SK-N-SH treated with all-trans-retinoic acid at 6 μM for 48 hours (cell line): ENCODE data around the gene MXD4.
"Not testable (repeated sequence)": the region's sequence is repeated elsewhere in the genome, so short reads cannot be mapped to it uniquely, and the experiment has no call there.

Experiments
- ATAC-seq: fragments of 200-7000 bp; cut with Tn5 transposase; 3 replicates; pipeline ENCODE4 v1.9.1; 2020; ENCODE audit warnings: mild to moderate bottlenecking, moderate library complexity
- ARNTL ChIP-seq: fragments of 450-650 bp; formaldehyde crosslinking; IDR thresholded peaks from 2 replicates; pipeline ENCODE4 v1.5.0; 2020; ENCODE audit warnings: low read depth, mild to moderate bottlenecking, moderate library complexity, borderline replicate concordance
- BACH2 ChIP-seq: fragments of 250-450 bp; sonication (Bioruptor Pico); IDR thresholded peaks from 2 replicates; pipeline ENCODE4 v1.9.0; 2021; ENCODE audit warnings: mild to moderate bottlenecking, borderline replicate concordance
- GLIS3 ChIP-seq: fragments of 250-450 bp; sonication (Bioruptor Pico); IDR thresholded peaks from 2 replicates; pipeline ENCODE4 v1.5.0; 2020; ENCODE audit warnings: mild to moderate bottlenecking, moderate library complexity
- ISL1 ChIP-seq: fragments of 250-450 bp; sonication (Bioruptor Pico); IDR thresholded peaks from 2 replicates; pipeline ENCODE4 v2.1.2; 2022; ENCODE audit warnings: mild to moderate bottlenecking, moderate library complexity
- PPARA ChIP-seq: fragments of 250-450 bp; sonication (Bioruptor Pico); IDR thresholded peaks from 2 replicates; pipeline ENCODE4 v1.5.0; 2020; ENCODE audit warnings: mild to moderate bottlenecking, borderline replicate concordance
- RARB ChIP-seq: fragments of 250-450 bp; sonication (Bioruptor Pico); IDR thresholded peaks from 2 replicates; pipeline ENCODE4 v1.8.0; 2021; ENCODE audit warnings: mild to moderate bottlenecking, moderate library complexity
- TCF4 ChIP-seq: fragments of 250-450 bp; sonication (Bioruptor Pico); IDR thresholded peaks from 2 replicates; pipeline ENCODE4 v1.8.0; 2021; ENCODE audit warnings: mild to moderate bottlenecking, moderate library complexity, borderline replicate concordance
- TOX ChIP-seq: fragments of 250-450 bp; sonication (Bioruptor Pico); IDR thresholded peaks from 2 replicates; pipeline ENCODE4 v1.8.0; 2021; ENCODE audit warnings: mild to moderate bottlenecking, moderate library complexity, borderline replicate concordance
- ZC3H10 ChIP-seq: fragments of 250-450 bp; sonication (Bioruptor Pico); IDR thresholded peaks from 2 replicates; pipeline ENCODE4 v1.5.1; 2021; ENCODE audit warnings: mild to moderate bottlenecking, moderate library complexity
- ZFP30 ChIP-seq: fragments of 450-650 bp; formaldehyde crosslinking; IDR thresholded peaks from 2 replicates; pipeline ENCODE4 v1.5.0; 2022; ENCODE audit warnings: mild to moderate bottlenecking, moderate library complexity
- ZNF70 ChIP-seq: fragments of 450-650 bp; formaldehyde crosslinking; IDR thresholded peaks from 2 replicates; pipeline ENCODE4 v1.5.0; 2020; ENCODE audit warnings: mild to moderate bottlenecking, moderate library complexity
- ZNF8 ChIP-seq: fragments of 450-650 bp; formaldehyde crosslinking; IDR thresholded peaks from 2 replicates; pipeline ENCODE4 v1.5.0; 2020; ENCODE audit warnings: mild to moderate bottlenecking, moderate library complexity
- TF ChIP-seq, protein P1 (sequence below): fragments of 250-450 bp; sonication (Bioruptor Pico); IDR thresholded peaks from 2 replicates; pipeline ENCODE4 v1.8.0; 2021; ENCODE audit warnings: low read depth, mild to moderate bottlenecking, moderate library complexity, borderline replicate concordance
- TF ChIP-seq, protein P2 (sequence below): fragments of 250-450 bp; sonication (Bioruptor Pico); IDR thresholded peaks from 2 replicates; pipeline ENCODE4 v1.8.0; 2020; ENCODE audit warnings: mild to moderate bottlenecking, moderate library complexity, borderline replicate concordance
- TF ChIP-seq, protein P3 (sequence below): fragments of 250-450 bp; sonication (Bioruptor Pico); IDR thresholded peaks from 2 replicates; pipeline ENCODE4 v1.5.0; 2020; ENCODE audit warnings: mild to moderate bottlenecking, moderate library complexity
- TF ChIP-seq, protein P4 (sequence below): fragments of 250-450 bp; sonication (Bioruptor Pico); IDR thresholded peaks from 2 replicates; pipeline ENCODE4 v1.5.1; 2020; ENCODE audit warnings: low read depth, mild to moderate bottlenecking, moderate library complexity

MXD4 gene

DNA sequence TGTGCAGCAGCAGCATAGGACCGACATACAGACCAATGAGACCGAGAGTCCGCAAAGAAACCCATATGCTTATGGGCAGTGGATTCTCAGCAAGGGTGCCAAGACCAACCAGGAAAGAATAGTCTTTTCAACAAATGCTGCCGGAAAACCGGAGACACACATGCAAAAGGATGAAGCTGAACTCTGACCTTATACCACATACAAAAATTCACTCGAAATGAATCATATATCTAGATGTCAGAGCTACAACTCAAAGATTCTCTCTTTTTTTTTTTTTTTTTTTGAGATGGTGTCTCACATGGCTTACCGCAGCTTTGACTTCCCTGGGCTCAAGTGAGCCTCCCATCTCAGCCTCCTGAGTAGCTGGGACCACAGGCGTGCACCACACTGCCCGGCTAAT, 16.0 kb upstream of the MXD4 start:
- ATAC-seq, result no peak
- TF ChIP-seq ISL1 (CRISPR knock-in tag) (no peak), PPARA (CRISPR knock-in tag) (no peak), GLIS3 (CRISPR knock-in tag) (no peak), TOX (CRISPR knock-in tag) (no peak), TCF4 (no peak), ZNF8 (CRISPR knock-in tag) (no peak)
- TF ChIP-seq, protein P1, sequence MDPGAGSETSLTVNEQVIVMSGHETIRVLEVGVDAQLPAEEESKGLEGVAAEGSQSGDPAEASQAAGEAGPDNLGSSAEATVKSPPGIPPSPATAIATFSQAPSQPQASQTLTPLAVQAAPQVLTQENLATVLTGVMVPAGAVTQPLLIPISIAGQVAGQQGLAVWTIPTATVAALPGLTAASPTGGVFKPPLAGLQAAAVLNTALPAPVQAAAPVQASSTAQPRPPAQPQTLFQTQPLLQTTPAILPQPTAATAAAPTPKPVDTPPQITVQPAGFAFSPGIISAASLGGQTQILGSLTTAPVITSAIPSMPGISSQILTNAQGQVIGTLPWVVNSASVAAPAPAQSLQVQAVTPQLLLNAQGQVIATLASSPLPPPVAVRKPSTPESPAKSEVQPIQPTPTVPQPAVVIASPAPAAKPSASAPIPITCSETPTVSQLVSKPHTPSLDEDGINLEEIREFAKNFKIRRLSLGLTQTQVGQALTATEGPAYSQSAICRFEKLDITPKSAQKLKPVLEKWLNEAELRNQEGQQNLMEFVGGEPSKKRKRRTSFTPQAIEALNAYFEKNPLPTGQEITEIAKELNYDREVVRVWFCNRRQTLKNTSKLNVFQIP (CRISPR knock-in tag), result no peak

DNA sequence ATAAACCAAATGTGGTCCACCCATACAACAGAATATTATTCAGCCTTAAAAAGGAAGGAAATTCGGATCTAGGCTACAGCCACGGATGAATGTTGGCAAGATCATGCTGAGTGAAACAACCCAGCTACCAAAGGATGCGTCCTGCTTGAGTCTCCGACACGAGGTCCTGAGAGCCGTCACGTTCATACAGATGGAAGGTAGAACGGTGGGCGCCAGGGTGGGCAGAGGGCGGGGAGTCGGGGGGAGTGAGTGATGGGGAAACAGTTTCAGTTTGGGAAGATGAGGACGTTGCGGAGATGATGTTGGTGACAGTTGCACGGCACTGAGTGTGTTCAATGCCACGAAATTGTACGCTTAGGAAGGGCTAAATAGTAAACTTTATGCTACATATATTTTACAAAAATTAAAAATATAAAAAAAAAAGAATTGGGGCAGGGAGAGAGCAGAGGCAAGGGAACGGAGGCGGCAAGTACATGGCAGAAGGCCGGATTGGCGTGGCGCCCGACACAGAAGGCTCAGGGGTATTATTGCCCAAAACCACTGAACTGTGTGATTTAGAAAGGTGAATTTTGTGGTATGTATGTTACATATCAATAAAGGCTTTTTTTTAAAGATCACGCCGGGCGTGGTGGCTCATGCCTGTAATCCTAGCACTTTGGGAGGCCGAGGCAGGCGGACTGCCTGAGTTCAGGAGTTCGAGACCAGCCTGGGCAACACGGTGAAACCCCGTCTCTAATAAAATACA, 14.8 kb upstream of the MXD4 start:
- no peak for TF ChIP-seq RARB (CRISPR knock-in tag)
- TF ChIP-seq TCF4, result no peak
- TF ChIP-seq ZFP30 (CRISPR knock-in tag), result no peak
- TF ChIP-seq, protein P1 (CRISPR knock-in tag), result no peak
- TF ChIP-seq, protein P2, sequence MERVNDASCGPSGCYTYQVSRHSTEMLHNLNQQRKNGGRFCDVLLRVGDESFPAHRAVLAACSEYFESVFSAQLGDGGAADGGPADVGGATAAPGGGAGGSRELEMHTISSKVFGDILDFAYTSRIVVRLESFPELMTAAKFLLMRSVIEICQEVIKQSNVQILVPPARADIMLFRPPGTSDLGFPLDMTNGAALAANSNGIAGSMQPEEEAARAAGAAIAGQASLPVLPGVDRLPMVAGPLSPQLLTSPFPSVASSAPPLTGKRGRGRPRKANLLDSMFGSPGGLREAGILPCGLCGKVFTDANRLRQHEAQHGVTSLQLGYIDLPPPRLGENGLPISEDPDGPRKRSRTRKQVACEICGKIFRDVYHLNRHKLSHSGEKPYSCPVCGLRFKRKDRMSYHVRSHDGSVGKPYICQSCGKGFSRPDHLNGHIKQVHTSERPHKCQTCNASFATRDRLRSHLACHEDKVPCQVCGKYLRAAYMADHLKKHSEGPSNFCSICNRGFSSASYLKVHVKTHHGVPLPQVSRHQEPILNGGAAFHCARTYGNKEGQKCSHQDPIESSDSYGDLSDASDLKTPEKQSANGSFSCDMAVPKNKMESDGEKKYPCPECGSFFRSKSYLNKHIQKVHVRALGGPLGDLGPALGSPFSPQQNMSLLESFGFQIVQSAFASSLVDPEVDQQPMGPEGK (CRISPR knock-in tag), result no peak
- TF ChIP-seq ZNF70 (CRISPR knock-in tag), result no peak
- TF ChIP-seq ZC3H10 (CRISPR knock-in tag), result no peak
- no peak for TF ChIP-seq ARNTL (CRISPR knock-in tag)
- TF ChIP-seq, all 23 proteins: peak for 0
- ATAC-seq, result no peak

DNA sequence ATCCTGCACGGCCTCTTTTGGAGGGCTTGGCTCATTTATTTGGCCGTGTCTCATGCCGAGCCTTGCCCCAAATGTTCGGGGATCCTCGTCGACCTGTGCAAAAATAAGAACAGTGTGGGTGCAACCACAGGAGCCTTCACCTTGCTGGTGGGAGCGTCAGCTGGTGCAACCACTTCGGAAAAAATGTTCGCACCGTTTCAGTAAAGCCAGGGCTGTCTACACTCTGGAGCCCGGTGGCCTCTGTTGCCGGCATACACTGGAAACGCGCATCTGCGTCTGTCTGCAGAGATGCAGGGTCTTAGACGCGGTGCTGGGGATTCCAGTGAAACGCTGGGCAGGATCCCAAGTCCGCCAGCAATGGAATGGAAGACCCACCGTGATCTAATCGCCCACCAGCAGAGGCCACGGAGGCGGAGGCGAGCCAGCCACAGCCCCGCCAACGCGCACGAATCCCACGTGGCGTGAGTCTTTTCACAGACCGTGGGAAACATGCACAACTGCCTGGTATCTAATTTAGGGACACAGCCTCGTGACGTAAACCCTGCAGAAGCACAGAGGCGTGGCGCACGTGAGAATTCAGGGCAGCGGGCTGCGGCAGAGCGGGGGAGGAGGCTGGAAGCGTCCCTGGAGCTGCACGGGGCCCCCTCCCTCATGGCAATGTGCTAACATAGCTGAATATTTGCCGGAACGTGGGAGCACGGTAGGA, 13.8 kb upstream of the MXD4 start:
- TF ChIP-seq BACH2 (CRISPR knock-in tag), result no peak
- TF ChIP-seq, protein P3, sequence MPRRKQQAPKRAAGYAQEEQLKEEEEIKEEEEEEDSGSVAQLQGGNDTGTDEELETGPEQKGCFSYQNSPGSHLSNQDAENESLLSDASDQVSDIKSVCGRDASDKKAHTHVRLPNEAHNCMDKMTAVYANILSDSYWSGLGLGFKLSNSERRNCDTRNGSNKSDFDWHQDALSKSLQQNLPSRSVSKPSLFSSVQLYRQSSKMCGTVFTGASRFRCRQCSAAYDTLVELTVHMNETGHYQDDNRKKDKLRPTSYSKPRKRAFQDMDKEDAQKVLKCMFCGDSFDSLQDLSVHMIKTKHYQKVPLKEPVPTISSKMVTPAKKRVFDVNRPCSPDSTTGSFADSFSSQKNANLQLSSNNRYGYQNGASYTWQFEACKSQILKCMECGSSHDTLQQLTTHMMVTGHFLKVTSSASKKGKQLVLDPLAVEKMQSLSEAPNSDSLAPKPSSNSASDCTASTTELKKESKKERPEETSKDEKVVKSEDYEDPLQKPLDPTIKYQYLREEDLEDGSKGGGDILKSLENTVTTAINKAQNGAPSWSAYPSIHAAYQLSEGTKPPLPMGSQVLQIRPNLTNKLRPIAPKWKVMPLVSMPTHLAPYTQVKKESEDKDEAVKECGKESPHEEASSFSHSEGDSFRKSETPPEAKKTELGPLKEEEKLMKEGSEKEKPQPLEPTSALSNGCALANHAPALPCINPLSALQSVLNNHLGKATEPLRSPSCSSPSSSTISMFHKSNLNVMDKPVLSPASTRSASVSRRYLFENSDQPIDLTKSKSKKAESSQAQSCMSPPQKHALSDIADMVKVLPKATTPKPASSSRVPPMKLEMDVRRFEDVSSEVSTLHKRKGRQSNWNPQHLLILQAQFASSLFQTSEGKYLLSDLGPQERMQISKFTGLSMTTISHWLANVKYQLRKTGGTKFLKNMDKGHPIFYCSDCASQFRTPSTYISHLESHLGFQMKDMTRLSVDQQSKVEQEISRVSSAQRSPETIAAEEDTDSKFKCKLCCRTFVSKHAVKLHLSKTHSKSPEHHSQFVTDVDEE (CRISPR knock-in tag), result no peak
- TF ChIP-seq, protein P4, sequence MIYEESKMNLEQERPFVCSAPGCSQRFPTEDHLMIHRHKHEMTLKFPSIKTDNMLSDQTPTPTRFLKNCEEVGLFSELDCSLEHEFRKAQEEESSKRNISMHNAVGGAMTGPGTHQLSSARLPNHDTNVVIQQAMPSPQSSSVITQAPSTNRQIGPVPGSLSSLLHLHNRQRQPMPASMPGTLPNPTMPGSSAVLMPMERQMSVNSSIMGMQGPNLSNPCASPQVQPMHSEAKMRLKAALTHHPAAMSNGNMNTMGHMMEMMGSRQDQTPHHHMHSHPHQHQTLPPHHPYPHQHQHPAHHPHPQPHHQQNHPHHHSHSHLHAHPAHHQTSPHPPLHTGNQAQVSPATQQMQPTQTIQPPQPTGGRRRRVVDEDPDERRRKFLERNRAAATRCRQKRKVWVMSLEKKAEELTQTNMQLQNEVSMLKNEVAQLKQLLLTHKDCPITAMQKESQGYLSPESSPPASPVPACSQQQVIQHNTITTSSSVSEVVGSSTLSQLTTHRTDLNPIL, result no peak
- ATAC-seq, result no peak

DNA sequence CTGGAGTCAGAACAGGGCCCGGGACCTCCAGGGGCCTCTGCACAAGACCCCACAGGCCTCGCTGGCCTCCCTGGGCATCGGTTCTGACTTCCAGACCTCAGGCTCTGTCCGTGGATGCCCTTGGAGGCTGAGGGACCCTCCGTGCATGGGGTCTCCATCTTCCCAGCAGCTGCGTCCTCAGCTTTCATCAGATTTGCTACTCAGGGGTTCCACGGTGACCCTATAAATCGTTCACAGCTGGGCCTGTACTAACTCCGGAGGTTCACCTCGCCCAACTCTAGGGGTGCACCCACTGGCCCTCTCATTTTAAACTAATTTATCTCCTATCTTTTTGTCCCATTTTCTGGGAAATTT, 13.1 kb upstream of the MXD4 start:
- ATAC-seq, result not testable (repeated sequence)
